Airway epithelial cell (primary cell): Measurements from ENCODE around the gene ANO9. TPM values are rescaled to one million over a fixed set of nuclear protein-coding genes. Genes with fewer than 3 reads are reported as not detected.

ENCODE experiments used
- total RNA-seq: library from RNA; depleted of rRNA; stranded (reverse); fragments of >200 nt; gene quantifications from 2 replicates; pipeline ENCODE4 v1.2.3, GENCODE V29; 2015

The ANO9 gene, protein sequence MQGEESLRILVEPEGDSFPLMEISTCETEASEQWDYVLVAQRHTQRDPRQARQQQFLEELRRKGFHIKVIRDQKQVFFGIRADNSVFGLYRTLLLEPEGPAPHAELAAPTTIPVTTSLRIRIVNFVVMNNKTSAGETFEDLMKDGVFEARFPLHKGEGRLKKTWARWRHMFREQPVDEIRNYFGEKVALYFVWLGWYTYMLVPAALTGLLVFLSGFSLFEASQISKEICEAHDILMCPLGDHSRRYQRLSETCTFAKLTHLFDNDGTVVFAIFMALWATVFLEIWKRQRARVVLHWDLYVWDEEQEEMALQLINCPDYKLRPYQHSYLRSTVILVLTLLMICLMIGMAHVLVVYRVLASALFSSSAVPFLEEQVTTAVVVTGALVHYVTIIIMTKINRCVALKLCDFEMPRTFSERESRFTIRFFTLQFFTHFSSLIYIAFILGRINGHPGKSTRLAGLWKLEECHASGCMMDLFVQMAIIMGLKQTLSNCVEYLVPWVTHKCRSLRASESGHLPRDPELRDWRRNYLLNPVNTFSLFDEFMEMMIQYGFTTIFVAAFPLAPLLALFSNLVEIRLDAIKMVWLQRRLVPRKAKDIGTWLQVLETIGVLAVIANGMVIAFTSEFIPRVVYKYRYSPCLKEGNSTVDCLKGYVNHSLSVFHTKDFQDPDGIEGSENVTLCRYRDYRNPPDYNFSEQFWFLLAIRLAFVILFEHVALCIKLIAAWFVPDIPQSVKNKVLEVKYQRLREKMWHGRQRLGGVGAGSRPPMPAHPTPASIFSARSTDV
- 10.5 and 18.0 TPM in 2 replicates for total RNA-seq

GRCh38 chr11:441418-442274 lies at the start of gene ANO9:
Gene ANO9 (minus strand): TSS chr11:442011. CDS start chr11:441926, 85 bp downstream.

DNA sequence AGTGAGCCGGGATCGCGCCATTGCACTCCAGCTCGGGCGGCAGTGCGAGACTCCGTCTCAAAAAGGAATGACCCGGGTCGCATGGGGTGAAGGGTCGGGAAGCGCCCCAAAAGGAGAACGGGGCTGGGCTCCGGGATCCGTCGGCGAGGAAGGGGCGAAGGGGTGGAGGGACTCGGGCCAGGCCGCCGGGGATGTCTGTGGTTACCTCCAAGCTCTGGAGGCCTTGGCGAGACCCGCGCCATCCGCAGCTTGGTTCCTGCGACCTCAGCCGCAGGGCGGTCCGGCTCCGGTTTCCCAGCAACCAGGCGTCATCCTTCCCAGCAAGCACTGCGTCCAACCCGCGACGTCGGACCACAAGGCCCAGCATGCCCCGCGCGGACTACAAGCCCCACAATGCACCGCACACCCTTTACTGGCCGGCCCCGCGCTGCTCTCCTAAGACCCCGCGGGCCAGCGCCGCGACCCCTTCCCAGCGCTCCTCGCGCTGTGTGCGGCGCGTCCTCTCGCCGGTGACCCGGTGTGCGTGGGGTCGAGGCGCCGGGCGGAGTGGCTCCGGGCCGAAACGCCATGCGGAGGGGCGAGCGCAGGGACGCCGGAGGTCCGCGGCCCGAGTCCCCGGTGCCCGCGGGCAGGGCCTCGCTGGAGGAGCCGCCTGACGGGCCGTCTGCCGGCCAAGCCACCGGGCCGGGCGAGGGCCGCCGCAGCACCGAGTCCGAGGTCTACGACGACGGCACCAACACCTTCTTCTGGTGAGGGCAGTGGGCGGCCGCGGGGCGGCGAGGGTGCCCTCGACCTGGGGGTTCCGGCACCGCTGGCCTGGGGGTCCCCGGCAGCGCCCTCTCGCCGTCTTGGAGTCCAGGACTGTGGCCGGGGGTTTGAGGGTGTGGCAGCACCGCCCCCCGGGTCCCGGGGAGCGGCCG lies 8.3 kb upstream of the ANO9 start, which contains the start of gene PTDSS2:
Gene PTDSS2, plus strand, starts transcription at position 391 of the 920 bp plus-strand sequence. Its CDS starts 177 bp downstream, at position 568.

DNA sequence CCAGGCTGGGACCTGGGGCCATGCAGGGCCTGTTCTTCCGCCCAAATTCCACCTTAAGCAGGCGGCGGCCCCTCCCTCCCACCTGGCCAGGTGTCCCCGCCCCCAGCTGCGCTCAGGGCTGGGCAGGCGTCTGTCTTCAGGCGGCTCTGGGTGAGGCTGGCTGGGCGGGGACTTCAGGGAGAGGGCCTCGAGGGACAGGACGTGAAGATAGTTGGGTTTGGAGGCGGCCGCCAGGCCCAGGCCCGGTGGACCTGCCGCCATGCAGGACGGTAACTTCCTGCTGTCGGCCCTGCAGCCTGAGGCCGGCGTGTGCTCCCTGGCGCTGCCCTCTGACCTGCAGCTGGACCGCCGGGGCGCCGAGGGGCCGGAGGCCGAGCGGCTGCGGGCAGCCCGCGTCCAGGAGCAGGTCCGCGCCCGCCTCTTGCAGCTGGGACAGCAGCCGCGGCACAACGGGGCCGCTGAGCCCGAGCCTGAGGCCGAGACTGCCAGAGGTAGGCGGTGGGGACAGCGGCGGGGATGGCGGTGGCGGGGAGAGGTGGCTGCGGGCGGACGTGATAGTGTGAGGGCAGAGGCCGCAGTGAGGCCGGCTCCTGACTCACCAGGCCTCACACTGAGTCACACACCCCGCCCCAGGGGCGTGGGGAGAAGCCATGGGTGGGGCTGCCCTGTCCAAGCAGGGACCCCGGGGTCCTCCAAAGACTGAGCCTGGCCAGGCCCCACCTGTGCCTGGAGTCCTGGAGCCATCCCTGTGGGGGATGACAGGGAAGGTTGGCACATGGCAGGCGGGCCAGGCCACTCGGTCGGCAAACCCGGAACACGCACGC lies 47.6 kb downstream of the ANO9 start, which contains the start of gene PKP3:
Gene PKP3, plus strand, starts transcription at position 176 of the 824 bp plus-strand sequence. Its CDS starts 84 bp downstream, at position 260.

GRCh38 chr11:369336-370018 lies 72.3 kb downstream of the ANO9 start, which contains the start of gene B4GALNT4:
Gene B4GALNT4 (plus strand): TSS chr11:369499. CDS start chr11:369804, 305 bp downstream.

Other genes with a start within 250 kb of the ANO9 start
- not detected in 2 replicates for gene SCGB1C1, start 248.9 kb downstream of the ANO9 start, total RNA-seq
- gene BET1L, start 234.6 kb downstream of the ANO9 start, total RNA-seq = 18.5 and 21.2 TPM in 2 replicates
- 92.7 and 101 TPM in 2 replicates for gene RIC8A, start 234.3 kb downstream of the ANO9 start, total RNA-seq
- gene SIRT3, start 205.7 kb downstream of the ANO9 start, total RNA-seq = 10.2 and 17.4 TPM in 2 replicates
- gene PSMD13, start 205.0 kb downstream of the ANO9 start, total RNA-seq = 203 and 237 TPM in 2 replicates
- not detected in 2 replicates for gene NLRP6, start 163.6 kb downstream of the ANO9 start, total RNA-seq
- 3.7 and 4.0 TPM in 2 replicates for gene PGGHG, start 152.9 kb downstream of the ANO9 start, total RNA-seq
- gene IFITM5, start 142.5 kb downstream of the ANO9 start, total RNA-seq = not detected in 2 replicates
- 15.2 and 17.1 TPM in 2 replicates for gene IFITM2, start 134.2 kb downstream of the ANO9 start, total RNA-seq
- 16.4 and 26.9 TPM in 2 replicates for gene IFITM1, start 128.0 kb downstream of the ANO9 start, total RNA-seq
- gene IFITM3, start 121.2 kb downstream of the ANO9 start, total RNA-seq = 57.6 and 138 TPM in 2 replicates
- 43.2 and 82.5 TPM in 2 replicates for gene B4GALNT4, start 72.5 kb downstream of the ANO9 start, total RNA-seq
- gene PKP3, start 47.8 kb downstream of the ANO9 start, total RNA-seq = 520 and 527 TPM in 2 replicates
- 11.2 and 15.7 TPM in 2 replicates for gene SIGIRR, start 27.0 kb downstream of the ANO9 start, total RNA-seq
- gene PTDSS2, start 8.3 kb upstream of the ANO9 start, total RNA-seq = 61.4 and 62.0 TPM in 2 replicates
- 293 and 326 TPM in 2 replicates for gene RNH1, start 65.2 kb upstream of the ANO9 start, total RNA-seq
- gene HRAS, start 93.6 kb upstream of the ANO9 start, total RNA-seq = 123 and 134 TPM in 2 replicates
- 0.23 and 0.56 TPM in 2 replicates for gene LRRC56, start 95.5 kb upstream of the ANO9 start, total RNA-seq
- gene LMNTD2, start 118.7 kb upstream of the ANO9 start, total RNA-seq = 0.56 and 1.7 TPM in 2 replicates
- 82.9 and 90.5 TPM in 2 replicates for gene RASSF7, start 119.0 kb upstream of the ANO9 start, total RNA-seq
- 26.3 and 30.6 TPM in 2 replicates for gene PHRF1, start 134.5 kb upstream of the ANO9 start, total RNA-seq
- 6.9 and 12.0 TPM in 2 replicates for gene IRF7, start 173.9 kb upstream of the ANO9 start, total RNA-seq
- gene CDHR5, start 182.9 kb upstream of the ANO9 start, total RNA-seq = not detected in 2 replicates
- not detected in 2 replicates for gene SCT, start 185.2 kb upstream of the ANO9 start, total RNA-seq
- gene DRD4, start 195.3 kb upstream of the ANO9 start, total RNA-seq = not detected in 2 replicates